PC-9 (cell line): Measurements from ENCODE around the gene UBTD2.

Experiments
- EZH2 ChIP-seq: fragments of 200-600 bp; sonication (generic); IDR thresholded peaks from 2 replicates; pipeline ENCODE4 v1.8.0; 2017; ENCODE audit warnings: antibody characterized with exemption, low read depth
- TF ChIP-seq, protein P1 (sequence below): fragments of 200-600 bp; sonication (generic); conservative IDR thresholded peaks from 2 replicates; pipeline ENCODE4 v1.6.1; 2017; ENCODE audit warnings: mixed run types, antibody characterized with exemption, mild to moderate bottlenecking, moderate library complexity

DNA sequence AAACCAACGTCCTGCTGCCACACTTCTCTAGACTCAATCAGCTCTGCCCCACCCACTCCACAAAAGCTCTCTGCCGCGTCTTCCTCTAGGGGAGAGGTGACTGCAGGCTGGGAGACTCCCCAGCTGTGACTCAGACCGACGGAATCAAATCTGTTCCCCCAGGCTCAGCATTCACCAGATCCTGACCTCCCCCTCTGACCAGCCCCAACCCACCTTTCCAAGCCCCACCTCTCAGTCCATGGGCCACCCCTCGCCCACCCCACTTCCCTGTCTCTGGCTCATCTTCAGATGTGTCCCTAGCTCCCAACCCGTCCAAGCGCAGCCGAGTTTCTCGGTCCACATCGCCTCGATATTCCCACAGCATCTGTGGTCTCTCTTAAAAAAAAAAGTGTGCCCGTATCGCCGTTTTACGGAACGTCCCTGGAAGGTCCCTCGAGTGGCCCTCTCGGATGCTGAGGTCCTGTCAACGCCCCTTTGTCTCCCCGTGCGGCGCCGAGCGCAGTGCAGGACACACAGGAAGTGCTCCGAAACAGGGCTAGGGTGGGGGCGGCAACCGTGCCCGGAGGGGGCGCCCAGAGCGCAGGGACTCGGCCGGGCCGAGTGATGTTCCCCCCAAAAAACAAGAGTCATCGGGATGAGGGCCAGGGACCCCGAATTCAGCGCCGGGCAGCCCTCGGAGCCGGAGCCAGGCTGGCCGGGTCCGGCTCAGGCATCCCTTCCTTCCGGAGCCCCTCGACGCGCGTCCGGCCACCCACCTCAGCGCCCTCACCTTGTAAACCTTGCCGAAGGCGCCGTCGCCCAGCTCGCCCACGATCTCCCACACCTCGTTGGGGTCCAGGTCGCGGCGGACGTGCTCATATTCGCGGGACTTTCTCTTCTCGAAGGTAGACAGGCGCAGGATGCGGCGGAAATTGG is 96.2 kb downstream of the UBTD2 start:
- TF ChIP-seq, protein P1, sequence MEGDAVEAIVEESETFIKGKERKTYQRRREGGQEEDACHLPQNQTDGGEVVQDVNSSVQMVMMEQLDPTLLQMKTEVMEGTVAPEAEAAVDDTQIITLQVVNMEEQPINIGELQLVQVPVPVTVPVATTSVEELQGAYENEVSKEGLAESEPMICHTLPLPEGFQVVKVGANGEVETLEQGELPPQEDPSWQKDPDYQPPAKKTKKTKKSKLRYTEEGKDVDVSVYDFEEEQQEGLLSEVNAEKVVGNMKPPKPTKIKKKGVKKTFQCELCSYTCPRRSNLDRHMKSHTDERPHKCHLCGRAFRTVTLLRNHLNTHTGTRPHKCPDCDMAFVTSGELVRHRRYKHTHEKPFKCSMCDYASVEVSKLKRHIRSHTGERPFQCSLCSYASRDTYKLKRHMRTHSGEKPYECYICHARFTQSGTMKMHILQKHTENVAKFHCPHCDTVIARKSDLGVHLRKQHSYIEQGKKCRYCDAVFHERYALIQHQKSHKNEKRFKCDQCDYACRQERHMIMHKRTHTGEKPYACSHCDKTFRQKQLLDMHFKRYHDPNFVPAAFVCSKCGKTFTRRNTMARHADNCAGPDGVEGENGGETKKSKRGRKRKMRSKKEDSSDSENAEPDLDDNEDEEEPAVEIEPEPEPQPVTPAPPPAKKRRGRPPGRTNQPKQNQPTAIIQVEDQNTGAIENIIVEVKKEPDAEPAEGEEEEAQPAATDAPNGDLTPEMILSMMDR = no peak
- TF ChIP-seq EZH2 = no peak
